ENCODE measurements around the gene CTTNBP2NL.

The CTTNBP2NL gene, protein sequence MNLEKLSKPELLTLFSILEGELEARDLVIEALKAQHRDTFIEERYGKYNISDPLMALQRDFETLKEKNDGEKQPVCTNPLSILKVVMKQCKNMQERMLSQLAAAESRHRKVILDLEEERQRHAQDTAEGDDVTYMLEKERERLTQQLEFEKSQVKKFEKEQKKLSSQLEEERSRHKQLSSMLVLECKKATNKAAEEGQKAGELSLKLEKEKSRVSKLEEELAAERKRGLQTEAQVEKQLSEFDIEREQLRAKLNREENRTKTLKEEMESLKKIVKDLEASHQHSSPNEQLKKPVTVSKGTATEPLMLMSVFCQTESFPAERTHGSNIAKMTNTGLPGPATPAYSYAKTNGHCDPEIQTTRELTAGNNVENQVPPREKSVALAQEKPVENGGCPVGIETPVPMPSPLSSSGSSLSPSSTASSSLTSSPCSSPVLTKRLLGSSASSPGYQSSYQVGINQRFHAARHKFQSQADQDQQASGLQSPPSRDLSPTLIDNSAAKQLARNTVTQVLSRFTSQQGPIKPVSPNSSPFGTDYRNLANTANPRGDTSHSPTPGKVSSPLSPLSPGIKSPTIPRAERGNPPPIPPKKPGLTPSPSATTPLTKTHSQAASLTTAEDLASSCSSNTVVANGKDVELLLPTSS

DNA sequence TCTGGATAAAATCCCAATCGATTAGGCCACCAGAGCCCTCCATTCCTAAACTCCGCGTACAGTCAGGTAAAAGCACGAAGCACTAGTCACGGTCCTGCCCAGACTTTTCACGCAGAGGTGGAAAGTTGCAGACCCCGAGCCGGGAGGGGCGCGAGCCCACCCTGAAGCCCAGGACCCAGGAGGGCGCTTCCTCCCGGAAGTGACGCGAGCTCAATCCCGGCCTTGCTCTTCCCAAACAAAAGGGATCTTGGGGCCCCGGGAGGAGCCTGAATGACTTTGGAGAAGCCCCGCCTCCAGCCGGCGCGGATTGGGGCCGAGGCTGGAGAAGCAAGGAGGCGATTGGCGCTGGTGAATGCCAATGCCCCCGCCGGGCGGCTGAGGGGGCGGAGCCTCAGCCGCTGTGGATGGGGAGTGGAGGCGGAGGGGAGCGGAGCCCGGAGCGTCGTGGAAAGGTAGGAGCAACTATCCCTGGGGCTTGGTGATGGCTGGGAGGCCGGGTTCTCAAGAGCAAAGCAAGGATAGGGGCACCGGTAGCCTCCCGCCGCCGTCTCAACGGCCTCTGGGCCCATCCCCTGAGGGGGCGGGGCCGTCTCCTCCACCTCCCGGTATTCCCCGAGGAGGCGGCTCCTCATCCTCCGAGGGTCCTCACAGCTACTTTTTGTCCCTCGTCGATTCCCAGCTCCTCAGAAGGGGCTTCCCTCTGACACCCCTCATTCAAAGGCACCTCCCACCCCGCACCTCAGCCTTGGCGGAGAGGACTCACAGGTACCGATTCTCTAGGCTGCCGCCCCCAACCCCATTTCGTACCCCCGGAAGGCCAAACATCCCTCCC is at the start of gene CTTNBP2NL:
CTTNBP2NL (plus strand) TSS at position 394 of the 832 bp plus-strand sequence. CDS start 19,952 bp downstream, outside the sequence.
- peak; percentile 70 to 71 for DNase-seq

DNA sequence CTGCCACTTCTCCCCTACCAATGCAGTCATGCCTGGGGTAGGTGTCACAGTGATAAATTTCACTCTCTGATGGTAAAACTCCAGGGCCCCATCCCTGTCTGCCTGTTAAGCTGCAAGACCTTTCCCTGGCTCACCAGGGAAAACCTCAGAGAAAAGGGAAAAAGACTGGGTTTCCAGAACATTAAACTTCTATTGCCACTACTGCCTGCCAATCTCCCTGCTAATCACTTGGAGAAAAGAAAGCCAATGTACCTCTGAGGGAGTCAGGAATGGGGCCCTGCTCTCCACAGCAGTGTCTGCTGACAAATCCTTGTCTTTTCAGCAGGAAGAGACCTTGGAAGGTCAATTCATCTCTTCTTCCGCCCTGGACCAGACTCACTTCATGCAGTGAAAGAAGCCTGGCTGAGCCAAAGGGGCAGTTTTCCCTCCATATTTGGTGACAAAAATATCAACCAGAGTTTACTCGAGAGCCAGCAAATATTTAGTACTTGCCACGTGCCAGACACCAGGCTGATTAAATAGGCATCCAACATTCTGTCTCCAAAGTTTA is 49.1 kb upstream of the CTTNBP2NL start:
- DNase-seq: no peak

DNA sequence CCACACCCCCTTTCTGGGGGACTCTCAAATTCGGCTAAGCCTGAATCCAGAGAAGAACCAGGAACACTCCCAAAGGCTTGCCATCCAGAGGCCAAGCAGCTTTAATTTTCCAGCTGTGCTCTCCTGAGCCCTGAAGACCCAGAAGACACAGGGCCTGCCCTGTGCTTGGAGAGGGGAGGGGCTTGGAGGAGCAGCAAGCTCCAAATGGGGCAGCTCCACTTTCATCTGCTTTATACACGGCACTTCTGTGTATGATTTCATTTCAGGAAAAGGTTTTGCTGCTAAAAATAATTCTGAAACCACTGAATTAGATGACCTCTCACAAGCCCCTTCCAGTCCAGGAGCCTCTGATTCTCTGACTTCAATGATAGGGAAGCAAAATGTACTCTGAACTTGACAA is 39.2 kb upstream of the CTTNBP2NL start:
- DNase-seq: no peak

DNA sequence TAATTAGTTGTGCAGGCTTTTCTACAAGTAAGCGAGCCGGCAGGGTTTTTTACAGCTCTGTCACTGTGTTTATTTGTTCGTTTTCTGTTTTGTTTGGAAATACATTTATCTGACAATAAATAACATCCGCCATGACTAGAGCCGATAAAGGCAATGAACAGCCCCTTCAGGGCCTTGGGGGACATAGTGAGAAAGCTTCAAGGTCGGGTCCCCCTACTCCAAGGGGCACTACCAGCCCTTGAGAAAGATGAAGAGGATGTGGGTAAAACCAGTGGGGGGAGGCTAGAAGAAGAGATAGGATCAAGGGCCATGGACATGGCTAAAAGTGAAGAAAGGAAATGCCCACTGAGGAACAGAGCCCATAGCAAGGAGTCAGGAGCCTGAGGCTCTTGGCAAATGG is 38.5 kb upstream of the CTTNBP2NL start:
- DNase-seq: no peak

DNA sequence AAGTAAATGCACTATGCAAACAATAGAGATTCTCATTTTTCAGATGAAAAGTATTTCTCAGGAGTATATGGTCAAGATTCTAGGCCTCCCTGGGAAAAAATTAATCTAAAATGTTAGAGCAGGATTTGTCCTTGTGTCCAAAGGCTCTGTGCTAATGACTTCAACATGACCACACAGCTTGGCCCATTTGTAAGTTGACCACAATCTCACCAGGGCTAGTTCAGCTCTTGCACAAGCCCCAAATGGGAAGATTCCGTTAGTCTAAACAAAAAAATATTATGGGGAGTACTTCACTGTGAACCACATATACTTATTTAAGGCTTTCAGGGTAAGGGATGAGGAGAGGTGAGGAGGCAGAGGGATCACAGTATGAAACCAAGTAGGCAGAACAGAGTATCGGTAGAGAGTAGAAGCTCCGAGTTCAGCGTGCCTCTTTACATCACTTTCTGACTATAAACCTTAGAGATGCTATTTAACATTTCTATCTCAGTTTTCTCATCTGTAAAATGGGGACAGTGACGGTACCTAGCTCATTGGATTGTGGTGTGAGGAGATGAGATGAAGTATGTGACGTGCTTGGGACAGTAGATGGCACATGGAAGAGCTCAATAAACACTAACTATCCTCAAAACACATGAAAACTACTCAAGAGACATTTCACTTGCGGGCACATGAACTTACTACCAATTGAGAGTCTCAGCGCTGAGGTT is 37.8 kb upstream of the CTTNBP2NL start:
- no peak for DNase-seq

DNA sequence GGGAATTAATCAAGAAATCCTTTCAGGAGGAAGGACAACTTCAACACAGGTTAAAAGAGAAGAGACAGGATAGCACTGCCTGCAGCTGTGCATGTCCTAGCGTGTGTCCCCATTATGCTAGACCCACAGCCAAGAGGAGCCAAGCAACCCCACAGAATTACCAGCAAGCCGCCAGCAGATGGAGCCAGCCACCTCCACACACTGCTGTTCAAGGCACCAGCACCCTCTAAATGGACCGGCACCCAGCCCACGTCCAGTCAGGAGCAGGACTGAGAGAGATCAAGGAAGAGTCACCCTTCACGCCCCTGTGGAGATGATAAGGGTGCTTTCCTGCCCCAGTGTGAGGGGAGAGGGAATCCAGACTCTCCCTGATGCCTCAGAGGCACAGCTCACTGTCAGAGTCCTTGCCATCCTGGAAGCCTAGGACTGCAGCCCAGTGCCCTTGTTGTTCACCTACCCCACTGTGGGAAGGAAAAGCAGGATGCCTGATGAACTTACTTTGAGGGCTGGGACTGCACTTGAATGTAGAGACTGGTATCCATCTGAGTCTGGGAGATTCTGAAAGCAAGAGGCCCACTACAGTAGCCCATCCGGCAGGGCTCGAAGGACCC is 37.1 kb upstream of the CTTNBP2NL start:
- DNase-seq: peak; percentile 22 to 24

DNA sequence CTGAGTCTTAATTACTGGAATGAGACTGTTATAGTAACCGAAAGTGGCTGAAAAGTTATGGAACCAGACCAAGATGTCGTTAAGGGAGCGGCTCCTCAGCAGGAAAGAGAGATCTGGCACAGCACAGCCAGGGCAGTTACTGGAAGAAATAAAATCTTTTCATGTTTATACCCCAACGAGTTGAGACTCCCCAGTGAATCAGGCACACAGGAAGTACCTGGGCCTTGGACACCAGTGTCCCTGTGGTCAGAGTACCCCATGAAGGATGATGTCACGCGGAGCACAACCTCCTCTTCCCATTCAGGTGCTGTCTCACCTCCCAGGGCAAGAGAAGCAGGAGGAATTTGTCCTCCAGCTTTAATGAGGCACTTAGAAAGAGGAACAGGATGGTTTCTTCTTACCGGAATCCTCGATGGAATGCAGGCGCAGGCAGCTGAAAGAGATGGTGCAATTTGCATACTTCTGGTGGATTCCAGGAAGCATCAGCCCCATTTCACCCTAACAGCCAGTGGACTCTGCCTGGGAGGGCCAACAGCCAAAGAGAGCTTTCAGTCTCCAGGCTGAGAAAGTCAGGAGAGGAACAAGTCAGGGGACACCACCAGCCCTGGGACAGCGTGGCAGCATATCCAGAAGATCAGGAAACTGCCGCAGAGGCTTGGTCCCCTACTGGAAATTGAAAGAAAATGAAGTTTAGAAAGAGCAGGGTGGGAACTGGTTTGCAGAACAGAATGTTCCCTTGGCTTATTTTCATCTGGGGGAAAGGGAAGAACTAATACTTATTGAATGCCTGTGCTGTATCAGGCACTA is 35.9 kb upstream of the CTTNBP2NL start:
- DNase-seq: no peak

DNA sequence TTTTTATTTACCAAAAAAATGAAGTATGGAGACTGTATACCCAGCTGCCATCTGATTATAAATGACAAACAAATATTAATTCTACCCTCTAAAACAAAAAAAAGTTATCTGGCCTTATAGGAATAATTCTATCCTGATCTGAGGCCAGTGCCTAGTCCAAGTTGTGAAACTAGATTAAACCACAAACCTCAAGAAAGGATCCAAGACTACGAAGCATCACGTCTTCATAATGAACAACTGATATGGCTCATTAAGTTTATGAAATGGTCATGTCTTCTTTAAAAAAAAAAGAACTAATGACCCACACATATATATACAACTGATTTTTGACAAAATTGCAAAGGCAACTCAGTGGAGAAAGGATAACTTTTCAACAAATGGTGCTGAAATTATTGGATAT is 32.4 kb upstream of the CTTNBP2NL start:
- no peak for DNase-seq

DNA sequence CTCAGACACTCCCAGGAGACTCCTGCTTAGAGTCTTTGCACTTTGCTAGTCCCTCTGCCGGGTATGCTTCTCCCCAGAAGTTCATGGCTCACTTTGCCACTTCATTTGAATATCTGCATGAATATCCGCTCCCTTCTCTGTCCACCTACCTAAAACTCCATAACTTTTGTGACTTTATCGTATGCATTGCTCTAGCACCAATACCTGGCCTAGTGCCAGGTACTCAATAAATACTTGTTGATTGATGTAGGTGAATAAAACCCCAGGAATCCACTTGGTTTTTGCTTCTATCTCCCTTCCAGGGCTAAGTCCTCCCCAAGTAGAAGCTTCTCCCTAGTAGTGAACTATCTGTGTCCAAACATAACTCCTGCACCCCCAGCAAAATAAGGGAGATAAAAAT is 27.8 kb upstream of the CTTNBP2NL start:
- DNase-seq: no peak

DNA sequence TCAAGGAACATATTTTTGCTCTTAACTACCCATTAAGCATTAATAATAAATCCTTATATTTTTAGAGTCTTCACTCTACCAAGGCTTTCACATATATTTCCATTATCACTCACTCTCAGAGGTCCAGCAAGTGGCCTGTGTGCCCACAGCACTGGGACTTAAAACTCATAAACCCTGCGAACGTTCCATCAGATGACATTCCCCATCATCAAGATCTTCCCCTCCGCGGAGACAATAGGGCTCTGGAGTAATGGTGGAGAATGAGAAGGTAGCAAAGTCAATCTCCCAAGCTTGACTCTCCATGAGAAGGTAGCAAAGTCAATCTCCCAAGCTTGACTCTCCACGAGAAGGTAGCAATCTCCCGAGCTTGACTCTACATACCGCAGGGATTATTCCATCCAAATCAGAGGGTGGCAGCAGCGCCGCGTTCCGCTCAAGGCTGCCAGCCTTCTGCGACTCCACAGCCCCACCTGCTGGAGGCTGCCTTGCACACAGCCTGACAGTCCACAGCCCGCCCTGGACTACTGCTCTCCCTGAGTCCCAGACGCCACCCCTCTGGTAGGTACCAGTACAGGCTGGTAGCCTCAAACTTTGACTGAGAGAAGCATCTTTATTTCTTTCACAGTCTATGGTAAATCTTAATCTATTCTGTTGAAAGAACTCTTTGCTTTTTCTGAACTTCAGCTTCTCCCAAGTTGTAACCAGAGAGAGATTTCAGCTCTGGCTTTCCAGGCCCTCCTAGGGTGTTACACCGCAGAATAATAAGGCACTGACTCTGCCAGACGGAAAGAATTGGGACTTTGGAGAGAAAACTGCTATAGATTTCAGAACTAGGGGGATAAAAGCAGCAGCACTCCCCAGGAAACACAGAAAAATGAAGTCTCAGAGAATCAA is 26.4 kb upstream of the CTTNBP2NL start:
- DNase-seq: peak; percentile 76 to 83

DNA sequence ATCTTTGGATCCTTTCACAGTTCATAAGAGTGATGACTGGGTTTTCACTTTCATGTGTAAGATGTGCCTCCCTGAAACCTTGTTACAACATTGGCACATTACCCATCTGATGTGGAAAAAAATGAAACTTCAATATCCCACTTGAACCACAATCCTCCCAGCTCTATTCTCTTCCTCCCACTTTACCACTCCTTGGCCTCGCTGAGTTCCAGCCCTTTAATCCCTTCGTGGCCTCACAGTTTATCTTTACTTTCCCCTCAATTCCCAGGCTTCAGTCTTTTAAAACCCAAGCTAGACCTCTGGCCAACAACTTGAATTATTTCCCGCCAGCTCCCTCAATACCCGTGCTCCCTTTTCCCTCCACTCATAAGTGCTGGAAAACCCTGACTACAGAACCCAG is 25.0 kb upstream of the CTTNBP2NL start:
- DNase-seq: no peak

DNA sequence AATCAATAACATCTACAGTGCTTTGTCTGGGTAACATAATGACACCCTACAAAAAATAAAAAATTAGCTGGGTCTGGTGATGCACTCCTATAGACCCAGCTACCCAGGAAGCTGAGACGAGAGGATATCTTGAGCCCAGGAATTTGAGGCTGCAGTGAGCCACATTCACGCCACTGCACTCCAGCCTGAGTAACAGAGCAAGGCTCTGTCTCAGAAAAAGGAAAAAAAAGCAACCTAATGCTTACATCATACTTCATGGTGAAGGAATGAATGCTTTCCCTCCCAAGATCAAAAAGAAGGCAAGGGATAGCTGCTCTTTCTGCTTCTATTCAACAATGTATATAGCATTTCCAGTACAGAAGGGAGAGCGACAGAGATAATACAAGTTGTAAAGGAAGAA is 24.2 kb upstream of the CTTNBP2NL start:
- DNase-seq: no peak

DNA sequence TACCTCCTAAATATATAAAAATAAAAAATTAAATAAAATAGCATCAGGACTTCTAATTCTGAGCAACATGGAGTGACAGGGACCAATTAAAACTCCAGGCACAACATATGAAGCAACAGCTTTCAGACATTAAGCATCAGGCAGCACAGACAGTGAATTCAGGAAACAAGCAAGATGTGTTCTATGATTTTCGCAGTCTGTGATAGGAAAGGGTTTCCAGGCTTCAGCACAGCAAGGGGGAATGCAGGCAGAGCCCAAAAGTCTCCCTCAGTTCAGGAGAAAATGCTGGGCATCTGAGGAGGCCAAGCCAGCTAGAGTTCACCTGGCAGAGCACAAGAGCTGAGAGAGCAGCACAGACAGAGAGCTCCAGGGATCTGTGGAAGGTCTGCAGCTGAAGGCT is 22.2 kb upstream of the CTTNBP2NL start:
- DNase-seq: no peak

DNA sequence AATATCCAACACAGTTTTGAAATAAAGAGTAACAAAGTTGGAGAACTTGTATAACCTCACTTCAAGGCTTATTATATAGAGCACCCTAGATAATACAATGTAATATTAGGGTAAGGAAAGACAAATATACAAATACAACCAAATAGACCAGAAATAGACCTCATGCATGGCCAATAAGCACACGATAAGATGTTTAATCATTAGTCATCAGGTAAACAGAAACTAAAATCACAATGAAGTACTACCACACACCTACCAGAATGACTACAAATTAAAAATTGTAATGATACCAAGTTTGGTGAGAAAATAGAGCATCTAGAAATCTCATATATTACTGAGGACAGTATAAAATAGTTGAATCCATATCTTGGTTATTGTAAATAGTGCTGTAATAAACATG is 20.3 kb upstream of the CTTNBP2NL start:
- DNase-seq: no peak

DNA sequence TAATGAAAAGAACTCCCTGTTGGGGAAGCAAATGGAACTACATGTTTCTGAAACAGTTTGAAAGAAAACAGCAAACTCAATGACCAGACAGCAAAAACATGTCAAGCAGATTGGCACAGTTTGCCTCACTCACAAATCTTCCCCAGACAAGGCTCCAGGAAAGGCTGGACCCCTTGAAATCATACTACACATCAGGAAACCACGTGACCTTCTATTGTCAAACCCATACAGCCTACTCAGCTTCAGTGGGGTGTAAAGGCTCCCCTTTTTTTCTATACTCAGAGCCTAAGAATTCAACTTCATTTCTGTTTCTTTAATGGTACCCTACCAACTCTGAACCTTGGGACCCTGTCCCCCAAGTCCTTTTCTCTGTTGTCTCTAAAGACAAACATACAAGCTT is 15.7 kb upstream of the CTTNBP2NL start:
- no peak for DNase-seq

DNA sequence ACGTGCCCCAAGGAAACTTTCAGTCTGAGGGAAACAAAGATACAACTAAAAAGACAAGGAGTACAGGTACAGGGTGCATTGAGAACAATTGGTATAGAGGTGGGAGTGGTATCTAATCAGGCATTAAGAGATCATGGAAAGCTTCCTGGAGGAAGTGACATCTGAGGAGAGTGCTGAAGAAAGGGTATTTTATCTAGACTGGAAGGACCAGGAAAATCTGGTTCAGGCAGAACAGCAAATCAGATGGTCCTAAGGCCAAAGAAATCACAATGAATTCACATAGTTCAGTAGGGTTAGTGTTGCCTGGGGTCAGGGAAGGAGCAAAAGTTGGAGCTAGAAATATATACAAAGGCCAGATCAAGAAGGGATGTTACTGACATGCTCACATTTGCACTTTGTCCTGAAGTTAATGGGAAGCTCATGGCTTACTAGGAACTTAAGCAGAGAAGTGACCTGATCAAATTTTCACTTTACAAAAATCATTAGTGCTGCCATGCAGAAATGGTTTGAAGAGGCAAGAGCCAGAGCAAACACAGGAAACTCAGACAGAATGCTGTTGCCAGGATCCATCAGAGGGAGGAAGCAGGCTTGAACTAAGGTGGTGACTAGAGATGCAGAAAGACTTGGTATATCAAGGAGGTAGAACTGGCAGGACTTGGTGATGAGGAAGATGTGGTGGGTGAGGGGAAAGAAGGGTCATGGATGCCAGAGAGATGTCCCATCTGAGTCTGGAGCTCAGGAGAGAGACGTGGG is 14.5 kb upstream of the CTTNBP2NL start:
- DNase-seq: no peak

DNA sequence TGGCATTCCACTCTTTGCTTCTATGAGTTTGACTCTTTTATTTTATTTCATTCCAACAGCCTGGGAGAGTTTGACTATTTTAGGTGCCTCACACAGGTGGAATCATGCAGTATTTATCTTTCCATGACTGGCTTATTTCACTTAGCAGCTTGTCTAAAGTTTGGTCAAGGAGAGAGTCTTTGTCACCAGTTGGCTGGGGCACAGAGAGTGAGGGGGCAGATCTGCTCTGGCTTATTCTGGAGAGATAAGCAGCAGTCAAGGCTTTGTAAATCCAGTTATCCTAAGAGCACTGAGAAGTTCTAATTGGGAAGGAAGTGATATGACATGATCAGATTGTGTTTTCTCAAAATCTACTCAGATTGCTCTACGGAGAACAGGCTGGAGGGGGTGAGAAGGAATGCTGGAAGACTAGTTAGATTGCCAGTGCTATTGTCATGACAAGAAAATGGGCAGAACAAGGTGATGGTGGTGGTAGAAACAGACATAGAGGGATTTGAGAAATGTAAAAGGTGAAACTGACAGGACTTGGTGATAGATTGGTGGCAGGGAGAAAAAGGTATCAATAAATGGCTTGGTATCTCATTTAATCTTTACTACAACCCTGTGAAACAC is 12.1 kb upstream of the CTTNBP2NL start:
- DNase-seq: no peak

DNA sequence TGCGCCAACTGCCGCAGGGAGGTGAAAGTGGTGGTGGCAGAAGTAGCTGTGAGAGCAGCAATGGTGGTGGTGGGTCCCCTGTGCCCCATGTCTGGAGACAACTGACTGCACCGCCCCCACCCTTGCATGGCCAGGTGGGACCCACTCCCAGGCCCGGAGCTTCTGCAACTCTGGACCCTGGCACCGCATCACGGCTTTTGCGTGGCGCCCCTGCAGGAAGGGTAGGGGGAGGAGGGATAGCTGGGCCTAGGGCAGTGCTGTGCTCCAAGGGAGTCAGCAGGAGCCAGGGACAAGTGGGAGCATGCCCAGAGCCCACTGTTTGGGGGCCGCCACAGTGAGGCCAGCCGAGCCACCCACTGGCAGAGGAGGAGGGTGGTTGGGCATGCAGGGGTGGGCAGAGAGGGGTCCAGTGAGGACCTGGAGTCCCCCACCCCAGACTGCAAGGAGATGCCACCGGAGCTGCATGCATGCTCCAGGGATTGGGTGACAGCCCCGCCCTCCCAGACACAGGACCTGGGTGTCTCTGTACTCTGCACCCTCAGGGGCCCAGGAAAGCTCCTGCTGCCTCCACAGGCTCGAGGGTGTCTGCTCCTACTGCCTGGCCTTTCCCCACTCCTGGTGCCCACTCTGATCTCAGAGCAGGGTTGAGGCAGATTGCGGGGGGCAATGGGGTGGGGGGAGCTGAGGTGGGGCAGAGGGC is 9.8 kb upstream of the CTTNBP2NL start:
- DNase-seq: no peak

All from activated CD4-positive, alpha-beta T cell treated with anti-CD3 and anti-CD28 coated beads, Interleukin-2, amount 50 U/mL, for 4 hours (primary cell).